MM.1S (cell line): ENCODE results near the gene ATP13A2.

Experiments used
- DNase-seq: peaks from one replicate; pipeline ENCODE4 v3.0.0-alpha.2; 2015
- H2AFZ ChIP-seq: fragments of 300-600 bp; sonication (generic); 2 replicates; pipeline ENCODE4 v1.6.0; 2016; ENCODE audit warnings: antibody characterized with exemption, low read length
- H3F3A ChIP-seq: fragments of 300-600 bp; sonication (generic); 2 replicates; pipeline ENCODE4 v1.6.1; 2016; ENCODE audit warnings: mild to moderate bottlenecking, antibody characterized with exemption, low read length, moderate library complexity, mixed read lengths; ENCODE audit not compliant: insufficient read depth
- H3K27ac ChIP-seq: fragments of 300-600 bp; sonication (generic); 2 replicates; pipeline ENCODE4 v1.5.1; 2016; ENCODE audit warnings: mild to moderate bottlenecking, low read length
- H3K27me3 ChIP-seq: fragments of 300-600 bp; sonication (generic); replicated peaks from 2 replicates; pipeline ENCODE4 v1.6.0; 2016; ENCODE audit warnings: low read length; ENCODE audit not compliant: insufficient read depth
- H3K36me3 ChIP-seq: fragments of 300-600 bp; sonication (generic); replicated peaks from 2 replicates; pipeline ENCODE4 v1.6.1; 2016; ENCODE audit warnings: mild to moderate bottlenecking, low read length, mixed read lengths; ENCODE audit not compliant: insufficient read depth
- H3K4me1 ChIP-seq: fragments of 300-600 bp; sonication (generic); 2 replicates; pipeline ENCODE4 v1.6.1; 2016; ENCODE audit warnings: low read length, mixed read lengths
- H3K4me2 ChIP-seq: fragments of 300-600 bp; sonication (generic); 2 replicates; pipeline ENCODE4 v1.6.0; 2016; ENCODE audit warnings: low read depth, low read length
- H3K4me3 ChIP-seq: fragments of 300-600 bp; sonication (generic); 2 replicates; pipeline ENCODE4 v1.5.1; 2016; ENCODE audit warnings: low read length, mixed read lengths
- H3K79me2 ChIP-seq: fragments of 300-600 bp; sonication (generic); 2 replicates; pipeline ENCODE4 v1.6.1; 2016; ENCODE audit warnings: mixed run types, low read length, mixed read lengths
- H3K9ac ChIP-seq: fragments of 300-600 bp; sonication (generic); 2 replicates; pipeline ENCODE4 v1.6.1; 2016; ENCODE audit warnings: low read length, mixed read lengths
- H3K9me2 ChIP-seq: fragments of 300-600 bp; sonication (generic); replicated peaks from 2 replicates; pipeline ENCODE4 v1.6.1; 2016; ENCODE audit warnings: mild to moderate bottlenecking, low read length, mixed read lengths; ENCODE audit not compliant: insufficient read depth
- H3K9me3 ChIP-seq: fragments of 300-600 bp; sonication (generic); replicated peaks from 2 replicates; pipeline ENCODE4 v1.6.1; 2016; ENCODE audit warnings: mild to moderate bottlenecking, low read length, mixed read lengths; ENCODE audit not compliant: insufficient read depth
- H4K20me1 ChIP-seq: fragments of 300-600 bp; sonication (generic); 2 replicates; pipeline ENCODE4 v1.6.1; 2016; ENCODE audit warnings: mild to moderate bottlenecking, low read length, moderate library complexity, mixed read lengths; ENCODE audit not compliant: insufficient read depth
- EZH2 ChIP-seq: fragments of 300-600 bp; sonication (generic); optimal IDR thresholded peaks from 2 replicates; pipeline ENCODE3; 2017; ENCODE audit warnings: low read depth, mild to moderate bottlenecking, antibody characterized with exemption, low read length, mixed read lengths
- EZH2phosphoT487 ChIP-seq: fragments of 300-600 bp; sonication (generic); IDR thresholded peaks from 2 replicates; pipeline ENCODE4 v1.6.1; 2018; ENCODE audit warnings: antibody characterized with exemption, low read length
- TF ChIP-seq, protein P1 (sequence below): fragments of 300-600 bp; sonication (generic); IDR thresholded peaks from 2 replicates; pipeline ENCODE4 v1.5.1; 2016; ENCODE audit warnings: antibody characterized with exemption, low read length, mixed read lengths

Gene ATP13A2

GRCh38 chr1:16977377-16977776 lies 34.4 kb downstream of the ATP13A2 start:
- no peaks in the 10 kb centered on the region for H4K20me1 ChIP-seq
- no peak overlapping the region for H3K9ac ChIP-seq
- no peaks in the 10 kb centered on the region for H3F3A ChIP-seq
- H3K27me3 ChIP-seq: peaks cover 26% of the 10 kb centered on the region
- H3K4me1 ChIP-seq: no peaks in the 10 kb centered on the region
- no peak for TF ChIP-seq EZH2phosphoT487
- no peak for TF ChIP-seq EZH2
- TF ChIP-seq, protein P1, sequence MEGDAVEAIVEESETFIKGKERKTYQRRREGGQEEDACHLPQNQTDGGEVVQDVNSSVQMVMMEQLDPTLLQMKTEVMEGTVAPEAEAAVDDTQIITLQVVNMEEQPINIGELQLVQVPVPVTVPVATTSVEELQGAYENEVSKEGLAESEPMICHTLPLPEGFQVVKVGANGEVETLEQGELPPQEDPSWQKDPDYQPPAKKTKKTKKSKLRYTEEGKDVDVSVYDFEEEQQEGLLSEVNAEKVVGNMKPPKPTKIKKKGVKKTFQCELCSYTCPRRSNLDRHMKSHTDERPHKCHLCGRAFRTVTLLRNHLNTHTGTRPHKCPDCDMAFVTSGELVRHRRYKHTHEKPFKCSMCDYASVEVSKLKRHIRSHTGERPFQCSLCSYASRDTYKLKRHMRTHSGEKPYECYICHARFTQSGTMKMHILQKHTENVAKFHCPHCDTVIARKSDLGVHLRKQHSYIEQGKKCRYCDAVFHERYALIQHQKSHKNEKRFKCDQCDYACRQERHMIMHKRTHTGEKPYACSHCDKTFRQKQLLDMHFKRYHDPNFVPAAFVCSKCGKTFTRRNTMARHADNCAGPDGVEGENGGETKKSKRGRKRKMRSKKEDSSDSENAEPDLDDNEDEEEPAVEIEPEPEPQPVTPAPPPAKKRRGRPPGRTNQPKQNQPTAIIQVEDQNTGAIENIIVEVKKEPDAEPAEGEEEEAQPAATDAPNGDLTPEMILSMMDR: no peak
- H2AFZ ChIP-seq: no peak overlapping the region
- no peak overlapping the region for H3K4me3 ChIP-seq
- H3K36me3 ChIP-seq: no peaks in the 10 kb centered on the region
- no peaks in the 10 kb centered on the region for H3K9me3 ChIP-seq
- DNase-seq: no peak
- no peak overlapping the region for H3K4me2 ChIP-seq
- no peaks in the 10 kb centered on the region for H3K79me2 ChIP-seq
- no peaks in the 10 kb centered on the region for H3K9me2 ChIP-seq
- no peak overlapping the region for H3K27ac ChIP-seq

DNA sequence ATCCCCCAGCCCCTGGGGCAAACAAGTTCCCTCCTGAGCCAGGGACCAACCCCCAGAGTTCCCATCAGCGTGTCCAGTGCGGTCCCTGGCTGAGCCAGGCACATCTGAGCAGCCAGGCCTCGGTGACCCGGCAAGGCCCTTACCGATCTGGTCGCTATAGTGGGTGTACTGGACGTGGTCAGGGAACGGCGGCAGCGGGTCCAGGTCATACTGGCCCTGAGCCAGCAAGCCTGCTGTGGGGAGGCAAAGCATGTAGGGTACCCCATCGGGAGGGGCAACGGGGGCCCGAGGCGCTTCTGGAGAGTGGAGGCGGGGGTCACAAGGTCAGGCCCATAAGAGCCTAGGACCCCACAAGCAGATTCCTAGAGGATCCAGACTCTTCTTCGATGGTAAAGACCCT lies 34.8 kb downstream of the ATP13A2 start:
- TF ChIP-seq EZH2 (no peak), EZH2phosphoT487 (no peak)
- TF ChIP-seq, protein P1: no peak
- Histone ChIP-seq H3K9ac (no peak overlapping the region), H3K4me2 (no peak overlapping the region), H3K27me3 (peaks cover 26% of the 10 kb centered on the region), H3K9me2 (no peaks in the 10 kb centered on the region), H4K20me1 (no peaks in the 10 kb centered on the region), H2AFZ (no peak overlapping the region), H3F3A (no peaks in the 10 kb centered on the region), H3K36me3 (no peaks in the 10 kb centered on the region), H3K79me2 (no peaks in the 10 kb centered on the region), H3K9me3 (no peaks in the 10 kb centered on the region), H3K27ac (no peak overlapping the region), H3K4me1 (no peaks in the 10 kb centered on the region), H3K4me3 (no peak overlapping the region)
- DNase-seq: no peak

- H3K9ac ChIP-seq: no peak overlapping the region
Measured at GRCh38 chr1:16975838-16976237, 35.9 kb downstream of the ATP13A2 start.

More at GRCh38 chr1:16975838-16976237, 35.9 kb downstream of the ATP13A2 start:
- TF ChIP-seq EZH2: no peak
- TF ChIP-seq, protein P1: no peak
- no peak for TF ChIP-seq EZH2phosphoT487
- no peaks in the 10 kb centered on the region for H3K4me1 ChIP-seq
- peaks cover 16% of the 10 kb centered on the region for H3K27me3 ChIP-seq
- H3K4me3 ChIP-seq: no peak overlapping the region
- H3F3A ChIP-seq: no peaks in the 10 kb centered on the region
- H3K4me2 ChIP-seq: no peak overlapping the region
- H4K20me1 ChIP-seq: no peaks in the 10 kb centered on the region
- no peaks in the 10 kb centered on the region for H3K79me2 ChIP-seq
- H3K36me3 ChIP-seq: no peaks in the 10 kb centered on the region
- DNase-seq: no peak
- H3K9me3 ChIP-seq: no peaks in the 10 kb centered on the region
- no peak overlapping the region for H2AFZ ChIP-seq
- no peaks in the 10 kb centered on the region for H3K9me2 ChIP-seq
- H3K27ac ChIP-seq: no peak overlapping the region
